Natural killer cell (primary cell): ENCODE results near the gene MALRD1. TPM values are rescaled to one million over a fixed set of nuclear protein-coding genes. Genes with fewer than 3 reads are reported as not detected.

ENCODE experiments used
- ATAC-seq, 3 donors: fragments of 150-1000 bp in 2 of 3; fragments of 200-7000 bp in 1 of 3; cut with Tn5 transposase; 1 replicate in 1 of 3; 2 replicates in 2 of 3; pipeline ENCODE4 v1.10.0; 2021; ENCODE audit warnings: mild to moderate bottlenecking in 2 of 3, moderate library complexity in 2 of 3
- DNase-seq, 2 donors: peaks; one replicate each; pipeline versions ENCODE4 v3.0.0 to v3.0.0-alpha.2; 2013 to 2021; ENCODE audit warnings: mixed read lengths in 1 of 2
- H3K27ac ChIP-seq: one replicate; pipeline ENCODE4 v1.5.1; 2013; ENCODE audit warnings: mild to moderate bottlenecking, low read length
- H3K27me3 ChIP-seq: one replicate; pipeline ENCODE4 v1.6.1; 2013; ENCODE audit warnings: low read length; ENCODE audit not compliant: control insufficient read depth, insufficient read depth
- H3K36me3 ChIP-seq: one replicate; pipeline ENCODE4 v1.6.1; 2013; ENCODE audit warnings: low read length; ENCODE audit not compliant: control insufficient read depth, insufficient read depth
- H3K4me1 ChIP-seq: one replicate; pipeline ENCODE4 v1.6.1; 2013; ENCODE audit warnings: low read length; ENCODE audit not compliant: control insufficient read depth, insufficient read depth
- H3K4me3 ChIP-seq: one replicate; pipeline ENCODE4 v1.5.1; 2013; ENCODE audit warnings: low read length
- H3K9me3 ChIP-seq: one replicate; pipeline ENCODE4 v1.6.1; 2013; ENCODE audit warnings: low read length; ENCODE audit not compliant: control insufficient read depth, insufficient read depth
- H3K27ac Mint-ChIP-seq, 2 donors: one replicate each; pipeline ENCODE4 v1.8.0; 2022; ENCODE audit warnings: mild to moderate bottlenecking in 2 of 2, mixed read lengths in 2 of 2, moderate library complexity in 1 of 2
- H3K27me3 Mint-ChIP-seq, 2 donors: one replicate each; pipeline ENCODE4 v1.8.0; 2022; ENCODE audit warnings: low read depth in 2 of 2, mixed read lengths in 2 of 2
- H3K36me3 Mint-ChIP-seq: one replicate; pipeline ENCODE4 v1.8.0; 2022; ENCODE audit warnings: mixed read lengths
- H3K4me1 Mint-ChIP-seq, 2 donors: one replicate each; pipeline ENCODE4 v1.8.0; 2022; ENCODE audit warnings: mixed read lengths in 2 of 2
- H3K4me3 Mint-ChIP-seq: one replicate; pipeline ENCODE4 v1.8.0; 2022; ENCODE audit warnings: mild to moderate bottlenecking, moderate library complexity, mixed read lengths
- H3K9me3 Mint-ChIP-seq, 2 donors: one replicate each; pipeline ENCODE4 v1.8.0; 2022; ENCODE audit warnings: mixed read lengths in 2 of 2
- WGBS: methylation state at CpG from one replicate; pipeline ENCODE4 v1.1.7; 2013; ENCODE audit warnings: missing lambda C conversion rate; ENCODE audit not compliant: insufficient coverage; 5-methylcytosine and 5-hydroxymethylcytosine counted together
- intact Hi-C: fragments of 100-400 bp; cut with micrococcal nuclease; formaldehyde crosslinking; loops from one replicate; pipeline ENCODE4 v1.14.2; 2022
- total RNA-seq, 4 donors: library from RNA; stranded (reverse); fragments of 120-200 nt in 1 of 4; gene quantifications; one replicate each; pipeline versions ENCODE4 v1.2.3 to v1.2.4, GENCODE V29; 2013 to 2022
- TF ChIP-seq, protein P1 (sequence below): fragments of 200-600 bp; IDR thresholded peaks from one replicate; pipeline ENCODE4 v1.8.0; 2022; ENCODE audit warnings: antibody characterized with exemption

MALRD1 gene
- total RNA-seq, 3 donors from 2014 or later (not counting 1 experiment from before 2014, with no cell fraction given), result not detected

DNA sequence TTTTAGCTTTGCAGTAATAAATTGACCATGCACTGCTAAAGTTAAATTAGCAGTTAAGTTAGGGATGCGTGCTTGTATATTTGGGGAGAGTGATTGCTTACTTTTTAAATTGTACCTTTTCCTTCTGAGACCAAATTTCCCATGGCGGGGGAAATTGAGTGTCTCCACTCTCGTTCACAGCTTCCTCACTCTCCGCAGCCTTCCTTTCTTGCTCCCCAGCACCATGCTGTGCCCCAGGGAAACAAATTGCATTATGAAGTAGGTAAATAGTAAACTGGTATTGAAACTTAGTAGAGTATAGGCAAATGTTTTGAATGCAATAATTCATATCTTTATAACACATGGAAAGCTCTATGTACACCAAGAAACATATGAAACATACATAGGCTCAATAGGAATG, 85.4 kb downstream of the MALRD1 start:
- peaks cover 0 to 4% of the 10 kb centered on the region in 2 donors for H3K9me3 Mint-ChIP-seq
- 80% methylated on average over 3 of the region's 4 CpGs for WGBS

DNA sequence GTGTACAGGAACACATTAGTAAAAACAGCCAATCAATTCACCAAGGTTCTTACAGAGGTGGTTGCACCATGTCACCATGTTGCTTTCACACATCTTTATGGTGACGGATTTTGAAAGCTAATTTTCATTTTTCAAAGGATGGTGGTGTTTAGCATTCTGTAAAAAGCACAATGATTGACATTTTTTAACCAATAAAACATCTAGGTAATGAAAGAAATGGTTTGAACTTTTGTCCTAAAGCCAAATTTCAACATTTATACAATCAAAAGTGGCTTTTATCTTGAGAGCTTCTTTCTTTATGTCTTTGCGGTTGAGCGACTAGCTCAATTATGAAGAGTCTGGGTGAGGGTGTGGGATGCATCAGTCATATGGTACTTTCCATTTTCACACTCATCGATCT, 94.4 kb downstream of the MALRD1 start:
- Mint-ChIP-seq H3K4me1 (no peaks in the 10 kb centered on the region), H3K27me3 (no peaks in the 10 kb centered on the region), H3K9me3 (peaks cover 7 to 13% of the 10 kb centered on the region in 2 donors), H3K36me3 (no peaks in the 10 kb centered on the region), H3K4me3 (no peak overlapping the region), H3K27ac (no peak overlapping the region)
- no peaks in the 10 kb centered on the region for H3K27me3 ChIP-seq
- H3K36me3 ChIP-seq, result no peaks in the 10 kb centered on the region
- intact Hi-C loops, result no loop called here
- 80% methylated on average over 1 of the region's 4 CpGs for WGBS
- no peak for ATAC-seq
- TF ChIP-seq, protein P1, sequence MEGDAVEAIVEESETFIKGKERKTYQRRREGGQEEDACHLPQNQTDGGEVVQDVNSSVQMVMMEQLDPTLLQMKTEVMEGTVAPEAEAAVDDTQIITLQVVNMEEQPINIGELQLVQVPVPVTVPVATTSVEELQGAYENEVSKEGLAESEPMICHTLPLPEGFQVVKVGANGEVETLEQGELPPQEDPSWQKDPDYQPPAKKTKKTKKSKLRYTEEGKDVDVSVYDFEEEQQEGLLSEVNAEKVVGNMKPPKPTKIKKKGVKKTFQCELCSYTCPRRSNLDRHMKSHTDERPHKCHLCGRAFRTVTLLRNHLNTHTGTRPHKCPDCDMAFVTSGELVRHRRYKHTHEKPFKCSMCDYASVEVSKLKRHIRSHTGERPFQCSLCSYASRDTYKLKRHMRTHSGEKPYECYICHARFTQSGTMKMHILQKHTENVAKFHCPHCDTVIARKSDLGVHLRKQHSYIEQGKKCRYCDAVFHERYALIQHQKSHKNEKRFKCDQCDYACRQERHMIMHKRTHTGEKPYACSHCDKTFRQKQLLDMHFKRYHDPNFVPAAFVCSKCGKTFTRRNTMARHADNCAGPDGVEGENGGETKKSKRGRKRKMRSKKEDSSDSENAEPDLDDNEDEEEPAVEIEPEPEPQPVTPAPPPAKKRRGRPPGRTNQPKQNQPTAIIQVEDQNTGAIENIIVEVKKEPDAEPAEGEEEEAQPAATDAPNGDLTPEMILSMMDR, result no peak
- H3K9me3 ChIP-seq, result no peaks in the 10 kb centered on the region
- no peak overlapping the region for H3K4me3 ChIP-seq
- H3K27ac ChIP-seq, result no peak overlapping the region
- DNase-seq, result no peak
- H3K4me1 ChIP-seq, result no peaks in the 10 kb centered on the region

More for the DNA sequence above, 85.4 kb downstream of the MALRD1 start:
- H3K36me3 ChIP-seq, result no peaks in the 10 kb centered on the region
- H3K4me3 ChIP-seq, result no peak overlapping the region
- H3K4me3 Mint-ChIP-seq, result no peak overlapping the region
- no peaks in the 10 kb centered on the region for H3K27me3 Mint-ChIP-seq
- no peak overlapping the region for H3K27ac Mint-ChIP-seq
- intact Hi-C loops, result no loop called here
- no peaks in the 10 kb centered on the region for H3K4me1 Mint-ChIP-seq
- TF ChIP-seq, protein P1, result no peak
- no peaks in the 10 kb centered on the region for H3K27me3 ChIP-seq
- no peak overlapping the region for H3K27ac ChIP-seq
- H3K9me3 ChIP-seq, result no peaks in the 10 kb centered on the region
- DNase-seq, result no peak
- ATAC-seq, result no peak
- no peaks in the 10 kb centered on the region for H3K4me1 ChIP-seq
- no peaks in the 10 kb centered on the region for H3K36me3 Mint-ChIP-seq

DNA sequence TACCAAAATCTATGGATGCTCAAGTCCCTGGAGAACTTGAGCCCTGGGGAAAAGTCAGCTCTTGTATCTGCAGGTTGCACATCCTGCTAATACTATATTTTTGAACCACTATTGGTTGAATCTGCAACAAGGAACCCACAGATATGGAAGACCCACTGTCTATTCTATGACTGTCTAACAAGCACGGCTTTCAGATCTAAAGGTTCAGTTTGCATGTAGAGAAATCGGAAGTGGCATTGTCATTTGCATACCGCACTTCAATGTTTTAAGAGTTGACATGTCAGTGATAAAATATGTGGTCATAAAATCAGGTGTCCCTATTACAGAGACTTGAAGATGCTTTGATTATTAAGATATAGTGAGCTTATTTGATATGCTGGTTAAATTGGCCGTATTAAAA, 95.6 kb downstream of the MALRD1 start:
- 90% methylated on average over 4 of the region's 4 CpGs for WGBS
- intact Hi-C loops, result no loop called here
- no peak overlapping the region for H3K27ac ChIP-seq
- Mint-ChIP-seq H3K4me3 (no peak overlapping the region), H3K36me3 (no peaks in the 10 kb centered on the region), H3K27ac (no peak overlapping the region), H3K9me3 (peaks cover 7 to 14% of the 10 kb centered on the region in 2 donors), H3K4me1 (no peaks in the 10 kb centered on the region), H3K27me3 (no peaks in the 10 kb centered on the region)
- no peaks in the 10 kb centered on the region for H3K36me3 ChIP-seq
- no peak overlapping the region for H3K4me3 ChIP-seq
- no peaks in the 10 kb centered on the region for H3K27me3 ChIP-seq
- DNase-seq (no peak), ATAC-seq (no peak)
- H3K9me3 ChIP-seq, result no peaks in the 10 kb centered on the region
- TF ChIP-seq, protein P1, result no peak
- H3K4me1 ChIP-seq, result no peaks in the 10 kb centered on the region

DNA sequence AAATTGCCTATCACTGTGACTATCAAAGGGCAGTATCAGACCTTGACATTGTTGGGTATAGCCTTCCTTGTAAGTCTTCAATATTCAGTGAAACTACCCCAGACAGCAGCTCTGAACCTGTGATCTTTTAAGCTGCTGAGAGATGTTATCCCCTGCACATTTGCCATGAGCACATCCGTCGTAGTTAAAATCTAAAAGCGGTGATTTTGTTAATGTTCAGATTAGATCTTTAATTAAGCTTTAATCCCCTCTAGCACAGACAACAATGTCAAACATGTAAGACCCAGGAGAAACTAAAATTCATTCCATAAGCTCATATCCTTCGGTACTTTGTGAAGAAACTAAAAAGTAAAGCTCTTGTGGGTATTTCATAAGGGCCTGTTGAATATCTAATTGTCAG, 105.8 kb downstream of the MALRD1 start:
- Mint-ChIP-seq H3K36me3 (no peaks in the 10 kb centered on the region), H3K27ac (no peak overlapping the region), H3K27me3 (no peaks in the 10 kb centered on the region), H3K4me1 (no peaks in the 10 kb centered on the region), H3K9me3 (peaks cover 3% of the 10 kb centered on the region in 2 donors), H3K4me3 (no peak overlapping the region)
- ATAC-seq (no peak), DNase-seq (no peak)
- intact Hi-C loops, result no loop called here
- no CpG with 5 or more reads among the region's 4 CpGs for WGBS
- Histone ChIP-seq H3K9me3 (no peaks in the 10 kb centered on the region), H3K36me3 (no peaks in the 10 kb centered on the region), H3K4me1 (no peaks in the 10 kb centered on the region), H3K27ac (no peak overlapping the region), H3K27me3 (no peaks in the 10 kb centered on the region), H3K4me3 (no peak overlapping the region)
- TF ChIP-seq, protein P1, result no peak
